Sigmoid colon (tissue), 4 donors: ENCODE results near the gene FXYD7.

Experiments
- EP300 ChIP-seq, 4 donors: sonication (generic); formaldehyde crosslinking; IDR thresholded peaks; one replicate each; pipeline ENCODE4 v1.6.1; 2017; ENCODE audit warnings: antibody characterized with exemption in 4 of 4
- POLR2A ChIP-seq, 2 donors: fragments of 450-650 bp; IDR thresholded peaks; one replicate each; pipeline ENCODE4 v1.6.1; 2016; ENCODE audit warnings: antibody characterized with exemption in 2 of 2, mild to moderate bottlenecking in 2 of 2, moderate library complexity in 2 of 2
- TF ChIP-seq, protein P1 (sequence below), 4 experiments: fragments of 450-650 bp in 3 of 4; fragments of 200-600 bp in 1 of 4; IDR thresholded peaks; one replicate each; pipeline ENCODE4 v1.5.1; 2016 to 2019; ENCODE audit warnings: antibody characterized with exemption in 4 of 4, mild to moderate bottlenecking in 3 of 4, moderate library complexity in 2 of 4

DNA sequence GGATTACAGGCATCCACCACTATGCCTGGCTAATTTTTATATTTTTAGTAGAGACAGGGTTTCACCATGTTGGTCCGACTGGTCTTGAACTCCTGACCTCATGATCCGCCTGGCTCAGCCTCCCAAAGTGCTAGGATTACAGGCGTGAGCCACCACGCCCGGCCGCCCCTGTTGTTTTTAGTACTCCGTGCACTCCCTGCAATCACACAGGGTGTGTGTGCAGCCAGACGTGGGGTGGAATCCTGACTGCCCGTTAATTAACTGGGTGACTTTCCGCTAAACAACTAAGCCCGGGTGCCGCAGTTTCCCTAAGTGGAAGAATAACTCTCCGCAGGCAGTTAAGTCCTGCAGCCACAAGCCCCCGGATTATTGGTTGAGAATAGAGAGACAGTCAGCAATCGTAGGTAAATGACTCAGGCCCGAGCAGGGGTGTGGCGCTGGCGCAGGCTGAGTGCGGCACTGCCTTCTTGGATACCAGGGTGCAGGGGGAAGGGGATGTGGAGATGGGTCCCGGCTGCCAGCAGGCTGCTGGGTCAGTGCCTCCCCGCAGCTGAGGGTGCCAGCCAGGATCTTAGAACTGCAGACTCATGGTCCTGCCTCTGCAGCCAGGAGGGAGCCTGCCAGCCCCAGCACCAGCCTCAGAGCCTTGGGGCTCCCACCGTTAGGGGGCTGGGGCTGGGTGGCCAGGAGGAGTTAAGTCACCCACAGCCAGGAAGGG, 33.5 kb upstream of the FXYD7 start:
- TF ChIP-seq EP300 (IDR thresholded peaks at IDR 0.05) (no peak), POLR2A (IDR thresholded peaks at IDR 0.05) (no peak)
- TF ChIP-seq, protein P1, sequence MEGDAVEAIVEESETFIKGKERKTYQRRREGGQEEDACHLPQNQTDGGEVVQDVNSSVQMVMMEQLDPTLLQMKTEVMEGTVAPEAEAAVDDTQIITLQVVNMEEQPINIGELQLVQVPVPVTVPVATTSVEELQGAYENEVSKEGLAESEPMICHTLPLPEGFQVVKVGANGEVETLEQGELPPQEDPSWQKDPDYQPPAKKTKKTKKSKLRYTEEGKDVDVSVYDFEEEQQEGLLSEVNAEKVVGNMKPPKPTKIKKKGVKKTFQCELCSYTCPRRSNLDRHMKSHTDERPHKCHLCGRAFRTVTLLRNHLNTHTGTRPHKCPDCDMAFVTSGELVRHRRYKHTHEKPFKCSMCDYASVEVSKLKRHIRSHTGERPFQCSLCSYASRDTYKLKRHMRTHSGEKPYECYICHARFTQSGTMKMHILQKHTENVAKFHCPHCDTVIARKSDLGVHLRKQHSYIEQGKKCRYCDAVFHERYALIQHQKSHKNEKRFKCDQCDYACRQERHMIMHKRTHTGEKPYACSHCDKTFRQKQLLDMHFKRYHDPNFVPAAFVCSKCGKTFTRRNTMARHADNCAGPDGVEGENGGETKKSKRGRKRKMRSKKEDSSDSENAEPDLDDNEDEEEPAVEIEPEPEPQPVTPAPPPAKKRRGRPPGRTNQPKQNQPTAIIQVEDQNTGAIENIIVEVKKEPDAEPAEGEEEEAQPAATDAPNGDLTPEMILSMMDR (IDR thresholded peaks at IDR 0.05) = no peak
